Astrocyte of the spinal cord (primary cell): ENCODE results near the gene C12orf75.
"Not testable (repeated sequence)": the region's sequence is repeated elsewhere in the genome, so short reads cannot be mapped to it uniquely, and the experiment has no call there.

ENCODE experiments used
- DNase-seq: peaks from one replicate; pipeline ENCODE4 v3.0.0; 2011; ENCODE audit warnings: low read depth, low spot score
- H3K4me3 ChIP-seq: 2 replicates; pipeline ENCODE4 v1.5.1; 2011; ENCODE audit warnings: low read depth, mild to moderate bottlenecking, low read length, moderate library complexity
- CTCF ChIP-seq: IDR thresholded peaks from 2 replicates; pipeline ENCODE4 v1.5.1; 2012; ENCODE audit warnings: low read depth, mild to moderate bottlenecking, low read length, inconsistent platforms
- in situ Hi-C: cut with HindIII; loops from 2 replicates; pipeline ENCODE4 v1.10.0; 2017; ENCODE audit warnings: low sequenced_read_pairs

The C12orf75 gene

GRCh38 chr12:105337391-105337790, 6.9 kb downstream of the C12orf75 start:
- no peak overlapping the region for H3K4me3 ChIP-seq
- TF ChIP-seq CTCF, result no peak
- no peak for DNase-seq
- in situ Hi-C loops, result no loop called here

- no peak for DNase-seq
- H3K4me3 ChIP-seq, result no peak overlapping the region
- TF ChIP-seq CTCF, result no peak
- in situ Hi-C loops, result no loop called here
Observed at GRCh38 chr12:105338966-105339365, 8.5 kb downstream of the C12orf75 start.

- in situ Hi-C loops, result no loop called here
- no peak overlapping the region for H3K4me3 ChIP-seq
- TF ChIP-seq CTCF, result no peak
- peak; percentile 25 for DNase-seq
Observed at GRCh38 chr12:105341010-105341409, 10.5 kb downstream of the C12orf75 start.

GRCh38 chr12:105341620-105342019, 11.1 kb downstream of the C12orf75 start:
- DNase-seq, H3K4me3 ChIP-seq, in situ Hi-C loops: not testable (repeated sequence)

GRCh38 chr12:105342464-105342863, 12.0 kb downstream of the C12orf75 start:
- no peak overlapping the region for H3K4me3 ChIP-seq
- in situ Hi-C loops, result no loop called here
- TF ChIP-seq CTCF, result no peak
- DNase-seq, result no peak

GRCh38 chr12:105343836-105344235, 13.3 kb downstream of the C12orf75 start:
- H3K4me3 ChIP-seq, result no peak overlapping the region
- TF ChIP-seq CTCF, result no peak
- in situ Hi-C loops, result no loop called here
- DNase-seq, result no peak

- in situ Hi-C loops, result no loop called here
- TF ChIP-seq CTCF, result no peak
- no peak overlapping the region for H3K4me3 ChIP-seq
- no peak for DNase-seq
Observed at GRCh38 chr12:105347499-105347898, 17.0 kb downstream of the C12orf75 start.
